Trophoblast cell (in vitro differentiated cells and primary cell): Measurements from ENCODE around the gene PPL.

Source experiments
- DNase-seq, 2 donors: peaks; one replicate each; pipeline ENCODE4 v3.0.0-alpha.2; 2016
- H2AFZ ChIP-seq: 2 replicates; pipeline ENCODE4 v1.6.1; 2013; ENCODE audit warnings: low read length, moderate library complexity, mild to moderate bottlenecking; ENCODE audit not compliant: insufficient read depth, poor library complexity
- H2AK5ac ChIP-seq: 2 replicates; pipeline ENCODE4 v1.6.1; 2013; ENCODE audit warnings: mild to moderate bottlenecking, low read length
- H2BK120ac ChIP-seq: 2 replicates; pipeline ENCODE4 v1.6.1; 2013; ENCODE audit warnings: low read length, mild to moderate bottlenecking, moderate library complexity; ENCODE audit not compliant: insufficient read depth, poor library complexity
- H2BK12ac ChIP-seq: 2 replicates; pipeline ENCODE4 v1.6.1; 2013; ENCODE audit warnings: mild to moderate bottlenecking, low read length, moderate library complexity
- H2BK5ac ChIP-seq: 2 replicates; pipeline ENCODE4 v1.6.1; 2013; ENCODE audit warnings: low read length, low read depth, moderate library complexity, mild to moderate bottlenecking; ENCODE audit not compliant: poor library complexity
- H3K14ac ChIP-seq: 2 replicates; pipeline ENCODE4 v1.6.1; 2013; ENCODE audit warnings: mild to moderate bottlenecking, low read length
- H3K18ac ChIP-seq: 2 replicates; pipeline ENCODE4 v1.6.1; 2013; ENCODE audit warnings: mild to moderate bottlenecking, low read length
- H3K23ac ChIP-seq: 2 replicates; pipeline ENCODE4 v1.6.1; 2013; ENCODE audit warnings: low read length
- H3K27ac ChIP-seq: 2 replicates; pipeline ENCODE4 v1.5.1; 2013; ENCODE audit warnings: low read depth, mild to moderate bottlenecking, inconsistent platforms, low read length, moderate library complexity
- H3K27me3 ChIP-seq: 2 replicates; pipeline ENCODE4 v1.6.1; 2013; ENCODE audit warnings: inconsistent platforms, mild to moderate bottlenecking, low read length, moderate library complexity; ENCODE audit not compliant: insufficient read depth
- H3K36me3 ChIP-seq, 2 experiments: 1 replicate in 1 of 2; 2 replicates in 1 of 2; pipeline ENCODE4 v1.6.1; 2013; ENCODE audit warnings: low read length in 2 of 2, mild to moderate bottlenecking in 2 of 2, moderate library complexity in 1 of 2; ENCODE audit not compliant: insufficient read depth in 2 of 2, control insufficient read depth in 1 of 2
- H3K4ac ChIP-seq: 2 replicates; pipeline ENCODE4 v1.6.1; 2013; ENCODE audit warnings: low read depth, mild to moderate bottlenecking, low read length, moderate library complexity
- H3K4me1 ChIP-seq, 2 experiments: 1 replicate in 1 of 2; 2 replicates in 1 of 2; pipeline ENCODE4 v1.6.1; 2013; ENCODE audit warnings: low read length in 2 of 2, mild to moderate bottlenecking in 2 of 2, moderate library complexity in 1 of 2; ENCODE audit not compliant: insufficient read depth in 2 of 2, control insufficient read depth in 1 of 2
- H3K4me2 ChIP-seq: 2 replicates; pipeline ENCODE4 v1.6.1; 2013; ENCODE audit warnings: inconsistent platforms, mild to moderate bottlenecking, low read length, moderate library complexity
- H3K4me3 ChIP-seq: 2 replicates; pipeline ENCODE4 v1.5.1; 2013; ENCODE audit warnings: mild to moderate bottlenecking, low read depth, low read length, inconsistent platforms
- H3K79me1 ChIP-seq: one replicate; pipeline ENCODE4 v1.6.1; 2013; ENCODE audit warnings: low read length
- H3K79me2 ChIP-seq: 2 replicates; pipeline ENCODE4 v1.6.1; 2013; ENCODE audit warnings: low read length, mild to moderate bottlenecking; ENCODE audit not compliant: control insufficient read depth, insufficient read depth, poor library complexity
- H3K9ac ChIP-seq: 2 replicates; pipeline ENCODE4 v1.6.1; 2013; ENCODE audit warnings: mild to moderate bottlenecking, low read length
- H3K9me3 ChIP-seq: 2 replicates; pipeline ENCODE4 v1.6.1; 2013; ENCODE audit warnings: low read depth, mild to moderate bottlenecking, control low read depth, inconsistent platforms, low read length; ENCODE audit not compliant: insufficient read depth
- H4K12ac ChIP-seq: 2 replicates; pipeline ENCODE4 v1.6.1; 2013; ENCODE audit warnings: low read depth, mild to moderate bottlenecking, low read length, moderate library complexity
- H4K8ac ChIP-seq: 2 replicates; pipeline ENCODE4 v1.6.1; 2013; ENCODE audit warnings: low read depth, mild to moderate bottlenecking, low read length, moderate library complexity
- H4K91ac ChIP-seq: one replicate; pipeline ENCODE4 v1.6.1; 2013; ENCODE audit warnings: low read depth, mild to moderate bottlenecking, low read length, moderate library complexity
- WGBS: extraction: QIAGEN DNeasy Blood & Tissue Kit; methylation state at CpG from one replicate; pipeline ENCODE4 v1.1.7; 2013; ENCODE audit warnings: missing lambda C conversion rate; ENCODE audit not compliant: insufficient read length, insufficient coverage; ENCODE audit errors: extremely low coverage; 5-methylcytosine and 5-hydroxymethylcytosine counted together

Gene PPL

GRCh38 chr16:4855804-4856203, 81.1 kb downstream of the PPL start:
- H3K14ac ChIP-seq: no peak overlapping the region
- H2BK12ac ChIP-seq: no peak overlapping the region
- no peak overlapping the region for H3K23ac ChIP-seq
- no peak overlapping the region for H2AFZ ChIP-seq
- no peaks in the 10 kb centered on the region for H3K79me1 ChIP-seq
- H3K4me3 ChIP-seq: no peak overlapping the region
- H3K9me3 ChIP-seq: no peaks in the 10 kb centered on the region
- no peaks in the 10 kb centered on the region for H3K4me1 ChIP-seq
- H3K79me2 ChIP-seq: no peaks in the 10 kb centered on the region
- no peak overlapping the region for H2BK5ac ChIP-seq
- no peak overlapping the region for H2BK120ac ChIP-seq
- no peak overlapping the region for H3K18ac ChIP-seq
- no peak overlapping the region for H2AK5ac ChIP-seq
- no peak overlapping the region for H4K91ac ChIP-seq
- no peak overlapping the region for H4K12ac ChIP-seq
- H3K36me3 ChIP-seq: peaks cover 41 to 59% of the 10 kb centered on the region in 2 experiments
- H3K27ac ChIP-seq: no peak overlapping the region
- H3K9ac ChIP-seq: no peak overlapping the region
- H3K4ac ChIP-seq: no peak overlapping the region
- H4K8ac ChIP-seq: no peak overlapping the region
- H3K27me3 ChIP-seq: no peaks in the 10 kb centered on the region
- no CpG with 5 or more reads among the region's 2 CpGs for WGBS
- DNase-seq: no peak
- no peak overlapping the region for H3K4me2 ChIP-seq

- Histone ChIP-seq H3K4me1 (peaks cover 0 to under 1% of the 10 kb centered on the region in 2 experiments), H3K4ac (no peak overlapping the region), H3K4me2 (no peak overlapping the region), H3K36me3 (peaks cover 38 to 55% of the 10 kb centered on the region in 2 experiments), H3K14ac (no peak overlapping the region), H3K27me3 (no peaks in the 10 kb centered on the region), H3K23ac (no peak overlapping the region), H3K27ac (no peak overlapping the region), H3K18ac (no peak overlapping the region), H2BK5ac (no peak overlapping the region), H4K91ac (no peak overlapping the region), H3K9me3 (no peaks in the 10 kb centered on the region), H4K12ac (no peak overlapping the region), H3K79me1 (no peaks in the 10 kb centered on the region), H2BK120ac (no peak overlapping the region), H3K4me3 (no peak overlapping the region), H3K79me2 (peaks cover under 1% of the 10 kb centered on the region), H2AK5ac (no peak overlapping the region), H3K9ac (no peak overlapping the region), H2AFZ (no peak overlapping the region), H2BK12ac (no peak overlapping the region), H4K8ac (no peak overlapping the region)
- no CpG with 5 or more reads among the region's 5 CpGs for WGBS
- DNase-seq: no peak
These were observed 81.6 kb downstream of the PPL start for GRCh38 chr16:4855371-4855770.

- Histone ChIP-seq H3K79me2 (peaks cover 18% of the 10 kb centered on the region), H3K18ac (no peak overlapping the region), H3K27ac (no peak overlapping the region), H4K91ac (no peak overlapping the region), H3K27me3 (no peaks in the 10 kb centered on the region), H2AK5ac (no peak overlapping the region), H3K14ac (no peak overlapping the region), H3K4me1 (peaks cover 4 to 6% of the 10 kb centered on the region in 2 experiments), H3K9ac (no peak overlapping the region), H3K36me3 (peaks cover 21 to 35% of the 10 kb centered on the region in 2 experiments), H2AFZ (no peak overlapping the region), H3K4ac (no peak overlapping the region), H3K4me2 (no peak overlapping the region), H2BK12ac (no peak overlapping the region), H3K79me1 (peaks cover 5% of the 10 kb centered on the region), H4K8ac (no peak overlapping the region), H3K23ac (no peak overlapping the region), H2BK120ac (no peak overlapping the region), H4K12ac (no peak overlapping the region), H2BK5ac (no peak overlapping the region), H3K9me3 (no peaks in the 10 kb centered on the region), H3K4me3 (no peak overlapping the region)
- peak in 1 of 2 donors; percentile 6 for DNase-seq
- WGBS: no CpG with 5 or more reads among the region's 1 CpG
These were observed 84.6 kb downstream of the PPL start for GRCh38 chr16:4852221-4852872.

GRCh38 chr16:4850211-4850610, 86.7 kb downstream of the PPL start:
- H3K14ac ChIP-seq: no peak overlapping the region
- WGBS: no CpG with 5 or more reads among the region's 3 CpGs

More at GRCh38 chr16:4850211-4850610, 86.7 kb downstream of the PPL start:
- Histone ChIP-seq H4K8ac (no peak overlapping the region), H3K23ac (no peak overlapping the region), H2BK5ac (no peak overlapping the region), H3K9ac (no peak overlapping the region), H3K4me2 (no peak overlapping the region), H3K4ac (peak overlapping the region; percentile 71), H2AK5ac (no peak overlapping the region), H3K27ac (no peak overlapping the region), H2BK120ac (no peak overlapping the region), H3K36me3 (peaks cover 19 to 23% of the 10 kb centered on the region in 2 experiments), H3K27me3 (no peaks in the 10 kb centered on the region), H3K4me3 (no peak overlapping the region), H3K79me2 (peaks cover 27% of the 10 kb centered on the region), H3K4me1 (peaks cover 7 to 9% of the 10 kb centered on the region in 2 experiments), H3K18ac (no peak overlapping the region), H4K12ac (no peak overlapping the region), H2AFZ (no peak overlapping the region), H2BK12ac (no peak overlapping the region), H3K9me3 (no peaks in the 10 kb centered on the region), H3K79me1 (peaks cover 8% of the 10 kb centered on the region), H4K91ac (no peak overlapping the region)
- DNase-seq: no peak
